ENCODE measurements around the gene TOPBP1. TPM values are rescaled to one million over a fixed set of nuclear protein-coding genes. Genes with fewer than 3 reads are reported as not detected.

The TOPBP1 gene
- total RNA-seq (15.2 TPM), polyA plus RNA-seq (ENCODE audit: insufficient read depth, low read depth, low replicate concordance) (4.8 TPM)
- long read RNA-seq, donor 1: 0 reads
- long read RNA-seq, donor 2, partial matches to known transcripts: 0 of 1 reads
- long read RNA-seq, donor 2, other reads (novel, unspliced or antisense): 0 of 1 reads
- long read RNA-seq, donor 3, full-length matches to known transcripts: 1 of 9 reads
- long read RNA-seq, donor 3, partial matches to known transcripts: 8 of 9 reads
- long read RNA-seq, donor 3, other reads (novel, unspliced or antisense): 0 of 9 reads
- long read RNA-seq, donor 4: 0 reads
- long read RNA-seq, donor 5: 0 reads
- long read RNA-seq, donor 6, partial matches to known transcripts: 5 of 5 reads
- long read RNA-seq, donor 6, other reads (novel, unspliced or antisense): 0 of 5 reads
- long read RNA-seq, donor 7, full-length matches to known transcripts: 3 of 7 reads
- long read RNA-seq, donor 7, partial matches to known transcripts: 4 of 7 reads
- long read RNA-seq, donor 7, other reads (novel, unspliced or antisense): 0 of 7 reads
- long read RNA-seq, donor 8: 0 reads
- long read RNA-seq, donor 9, full-length matches to known transcripts: 1 of 1 reads
- long read RNA-seq, donor 9, partial matches to known transcripts: 0 of 1 reads
- long read RNA-seq, donor 9, other reads (novel, unspliced or antisense): 0 of 1 reads
- long read RNA-seq, donor 10, full-length matches to known transcripts: 1 of 7 reads
- long read RNA-seq, donor 10, partial matches to known transcripts: 6 of 7 reads
- long read RNA-seq, donor 10, other reads (novel, unspliced or antisense): 0 of 7 reads

DNA sequence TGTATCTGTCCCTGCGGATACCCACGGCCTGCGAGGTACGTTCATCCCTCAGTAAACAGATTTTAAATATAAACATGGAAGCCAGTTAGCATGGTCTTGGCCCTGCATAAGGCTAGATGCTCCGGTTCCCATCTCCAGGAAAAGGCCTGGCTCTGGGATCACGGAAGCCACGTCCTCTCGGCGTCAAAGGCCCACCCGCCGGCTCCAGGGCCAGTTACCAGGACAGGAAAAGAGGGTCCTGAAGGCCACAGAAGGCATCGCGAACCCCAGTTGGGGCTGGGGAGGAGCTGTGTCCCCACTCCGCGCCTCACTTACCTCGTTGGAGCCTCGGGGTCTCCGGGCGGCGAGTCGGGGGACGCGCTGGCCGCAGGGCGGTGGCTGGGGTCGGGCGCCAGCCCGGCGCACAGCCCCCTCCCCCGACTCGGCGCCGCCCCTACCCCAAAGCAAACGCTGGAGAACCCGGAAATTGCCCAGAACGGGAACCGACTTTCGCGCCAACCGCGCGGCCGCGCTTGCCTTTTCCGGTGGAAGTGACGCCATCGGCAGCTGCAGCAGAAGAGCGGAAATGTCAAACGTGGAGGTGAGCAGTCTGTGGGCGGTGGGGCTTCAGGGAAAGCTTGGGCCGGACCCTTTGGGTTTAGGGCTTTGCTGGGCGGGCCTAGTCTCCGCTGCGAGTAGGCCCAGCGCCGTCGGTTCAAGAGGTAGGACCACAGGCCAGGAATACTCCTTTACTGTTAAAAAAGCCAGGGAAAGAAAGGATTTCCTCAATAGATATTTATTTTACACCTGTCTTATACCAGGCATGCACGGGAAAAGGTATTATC, at the start of gene TOPBP1:
TSS of gene TOPBP1 (minus strand) at position 488 of the 824 bp plus-strand sequence. CDS start 814 bp downstream, outside the sequence.
- peaks cover 0 to 4% (median 0%) of the 10 kb centered on the region in 3 donors for H3K36me3 ChIP-seq (ENCODE audit: control insufficient read depth in 2 of 3, insufficient read depth in 3 of 3, low read length in 3 of 3)

GRCh38 chr3:133711013-133711412, 49.3 kb upstream of the TOPBP1 start:
- Histone ChIP-seq H3K36me3 (ENCODE audit: control insufficient read depth in 2 of 3, insufficient read depth in 3 of 3, low read length in 3 of 3) (no peaks in the 10 kb centered on the region), H3K9ac (ENCODE audit: low read length in 3 of 3) (no peak overlapping the region), H3K4me3 (ENCODE audit: low read length in 3 of 3) (no peak overlapping the region), H3K27ac (ENCODE audit: low read depth in 2 of 2, low read length in 2 of 2) (no peak overlapping the region), H3K4me1 (ENCODE audit: control insufficient read depth in 2 of 3, insufficient read depth in 2 of 3, low read depth in 1 of 3, low read length in 3 of 3) (no peaks in the 10 kb centered on the region), H3K9me3 (ENCODE audit: control insufficient read depth in 2 of 3, insufficient read depth in 1 of 3, low read length in 3 of 3) (no peaks in the 10 kb centered on the region), H3K27me3 (ENCODE audit: control insufficient read depth, insufficient read depth, low read length) (no peaks in the 10 kb centered on the region)
- intact Hi-C loops (cut with DNase I): no loop called here
- no peak for FAIRE-seq
- no peak for TF ChIP-seq CTCF (IDR thresholded peaks at IDR 0.05; ENCODE audit: borderline replicate concordance, extremely low read depth, insufficient read depth)
- no peak for DNase-seq

More for the DNA sequence above, at the start of gene TOPBP1:
- peaks cover 0 to 7% (median 4%) of the 10 kb centered on the region in 3 donors for H3K4me1 ChIP-seq (ENCODE audit: control insufficient read depth in 2 of 3, insufficient read depth in 2 of 3, low read depth in 1 of 3, low read length in 3 of 3)
- no peaks in the 10 kb centered on the region for H3K27me3 ChIP-seq (ENCODE audit: control insufficient read depth, insufficient read depth, low read length)
- peak within 1 kb of the TSS; percentile 30 to 71 for H3K27ac ChIP-seq (ENCODE audit: low read depth in 2 of 2, low read length in 2 of 2)
- DNase-seq (peak; percentile 91 to 94 (median 91)), FAIRE-seq (no peak)
- TF ChIP-seq CTCF (IDR thresholded peaks at IDR 0.05; ENCODE audit: borderline replicate concordance, extremely low read depth, insufficient read depth): no peak
- peak within 1 kb of the TSS; percentile 84 to 87 (median 86) for H3K9ac ChIP-seq (ENCODE audit: low read length in 3 of 3)
- intact Hi-C loops (cut with DNase I): no loop called here
- H3K9me3 ChIP-seq (ENCODE audit: control insufficient read depth in 2 of 3, insufficient read depth in 1 of 3, low read length in 3 of 3): no peaks in the 10 kb centered on the region
- H3K4me3 ChIP-seq (ENCODE audit: low read length in 3 of 3): peak within 1 kb of the TSS; percentile 81 to 99 (median 96)

DNA sequence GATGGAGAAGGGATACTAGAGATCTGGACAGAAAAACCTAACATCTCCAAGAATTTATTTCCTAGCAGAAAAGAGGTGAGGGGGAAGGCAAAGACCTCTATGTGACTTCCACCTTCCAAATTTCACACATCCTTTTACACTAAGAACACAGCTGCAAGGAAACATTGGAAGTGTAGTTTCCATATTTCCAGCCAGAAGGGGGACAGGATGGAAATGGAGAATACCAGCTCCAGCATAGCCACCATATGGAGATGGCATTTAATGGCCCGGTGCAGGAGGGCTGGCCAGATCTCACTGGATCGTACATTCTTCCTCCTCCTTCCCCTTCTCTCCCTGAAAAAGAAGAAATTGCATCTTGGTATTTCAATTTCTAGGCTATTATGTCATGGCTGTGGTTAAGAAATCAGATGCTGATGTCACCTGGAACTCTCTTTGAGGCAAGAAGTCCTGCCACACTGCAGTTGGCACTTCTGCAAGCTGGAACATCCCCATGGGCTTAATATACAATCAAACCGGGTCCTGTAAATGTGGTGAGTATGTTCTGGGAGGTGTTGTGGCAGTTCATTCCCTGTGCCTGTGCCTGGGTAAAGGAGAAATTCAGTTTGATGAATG, 47.5 kb upstream of the TOPBP1 start:
- intact Hi-C loops (cut with DNase I): no loop called here
- no peaks in the 10 kb centered on the region for H3K36me3 ChIP-seq (ENCODE audit: control insufficient read depth in 2 of 3, insufficient read depth in 3 of 3, low read length in 3 of 3)
- H3K4me1 ChIP-seq (ENCODE audit: control insufficient read depth in 2 of 3, insufficient read depth in 2 of 3, low read depth in 1 of 3, low read length in 3 of 3): no peaks in the 10 kb centered on the region
- no peaks in the 10 kb centered on the region for H3K27me3 ChIP-seq (ENCODE audit: control insufficient read depth, insufficient read depth, low read length)
- FAIRE-seq (no peak), DNase-seq (no peak)
- H3K9me3 ChIP-seq (ENCODE audit: control insufficient read depth in 2 of 3, insufficient read depth in 1 of 3, low read length in 3 of 3): no peaks in the 10 kb centered on the region
- H3K27ac ChIP-seq (ENCODE audit: low read depth in 2 of 2, low read length in 2 of 2): no peak overlapping the region
- TF ChIP-seq CTCF (IDR thresholded peaks at IDR 0.05; ENCODE audit: borderline replicate concordance, extremely low read depth, insufficient read depth): no peak
- no peak overlapping the region for H3K4me3 ChIP-seq (ENCODE audit: low read length in 3 of 3)
- no peak overlapping the region for H3K9ac ChIP-seq (ENCODE audit: low read length in 3 of 3)
